Measurements from ENCODE around the gene INHBB. TPM values are rescaled to one million over a fixed set of nuclear protein-coding genes. Genes with fewer than 3 reads are reported as not detected.

The INHBB gene
- total RNA-seq, 1 donor from 2014 or later, result not detected

DNA sequence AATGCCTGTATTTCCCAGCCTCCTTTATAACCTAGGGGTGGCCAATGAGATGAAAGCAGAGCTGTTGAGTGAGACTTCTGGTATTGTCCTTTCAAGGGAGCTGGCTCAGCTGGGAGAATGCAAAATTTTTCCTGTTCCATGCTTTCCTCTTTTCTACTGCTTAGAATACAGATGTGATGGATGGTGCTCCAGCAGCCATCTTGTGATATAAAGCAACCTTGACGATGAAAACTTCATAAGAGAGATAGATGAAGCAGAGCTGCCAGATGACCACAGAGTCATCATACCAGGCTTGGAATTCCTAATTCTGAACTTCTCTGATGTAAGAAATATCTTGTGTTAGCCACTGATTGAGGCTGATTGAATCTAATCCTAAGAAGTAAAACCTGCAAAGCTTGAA is 11.9 kb upstream of the INHBB start:
- no peak for TF ChIP-seq CTCF (IDR thresholded peaks at IDR 0.05; ENCODE audit: unreplicated experiment)
- Mint-ChIP-seq H3K4me3 (no peak overlapping the region), H3K4me1 (no peaks in the 10 kb centered on the region), H3K9me3 (peaks cover 4% of the 10 kb centered on the region), H3K27ac (no peak overlapping the region), H3K27me3 (ENCODE audit: low read depth) (peaks cover 55% of the 10 kb centered on the region), H3K36me3 (no peaks in the 10 kb centered on the region)
- no peak for DNase-seq (ENCODE audit: low spot score in 2 of 2, unreplicated experiment in 2 of 2)

DNA sequence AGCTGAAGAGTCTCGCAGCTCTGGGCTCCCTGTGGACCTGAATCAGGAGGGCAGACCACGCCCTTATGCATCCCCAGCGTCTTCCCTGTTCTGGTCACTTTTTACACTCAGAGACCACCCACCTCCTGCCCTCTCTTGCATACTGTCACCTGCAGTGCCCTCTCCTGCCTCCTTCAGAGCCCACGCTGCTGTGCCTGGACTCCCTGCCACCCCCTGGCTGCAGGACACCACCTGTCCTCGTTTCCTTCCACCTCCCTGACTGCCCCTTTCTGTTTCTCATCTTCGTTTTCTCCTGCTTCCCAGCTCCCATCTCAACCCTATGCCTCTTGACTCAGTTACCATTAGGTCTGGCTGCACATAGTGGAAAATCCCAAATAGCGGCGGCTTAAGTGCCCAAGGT is 9.2 kb upstream of the INHBB start:
- H3K9me3 Mint-ChIP-seq, result peaks cover 4% of the 10 kb centered on the region
- peaks cover 68% of the 10 kb centered on the region for H3K27me3 Mint-ChIP-seq (ENCODE audit: low read depth)
- no peak for TF ChIP-seq CTCF (IDR thresholded peaks at IDR 0.05; ENCODE audit: unreplicated experiment)
- no peak overlapping the region for H3K27ac Mint-ChIP-seq
- H3K4me1 Mint-ChIP-seq, result no peaks in the 10 kb centered on the region
- H3K36me3 Mint-ChIP-seq, result no peaks in the 10 kb centered on the region
- DNase-seq (ENCODE audit: low spot score in 2 of 2, unreplicated experiment in 2 of 2), result no peak
- no peak overlapping the region for H3K4me3 Mint-ChIP-seq

- peaks cover 4% of the 10 kb centered on the region for H3K9me3 Mint-ChIP-seq
- H3K27ac Mint-ChIP-seq, result no peak overlapping the region
- H3K27me3 Mint-ChIP-seq (ENCODE audit: low read depth), result peaks cover 75% of the 10 kb centered on the region
- H3K4me1 Mint-ChIP-seq, result peaks cover 2% of the 10 kb centered on the region
- TF ChIP-seq CTCF (IDR thresholded peaks at IDR 0.05; ENCODE audit: unreplicated experiment), result no peak
- DNase-seq (ENCODE audit: low spot score in 2 of 2, unreplicated experiment in 2 of 2), result no peak
- H3K36me3 Mint-ChIP-seq, result no peaks in the 10 kb centered on the region
- no peak overlapping the region for H3K4me3 Mint-ChIP-seq
These were observed 7.9 kb upstream of the INHBB start for GRCh38 chr2:120338015-120338414.

- Mint-ChIP-seq H3K4me3 (no peak overlapping the region), H3K36me3 (no peaks in the 10 kb centered on the region), H3K9me3 (no peaks in the 10 kb centered on the region), H3K27ac (no peak overlapping the region), H3K4me1 (peaks cover 6% of the 10 kb centered on the region), H3K27me3 (ENCODE audit: low read depth) (peaks cover 78% of the 10 kb centered on the region)
- DNase-seq (ENCODE audit: low spot score in 2 of 2, unreplicated experiment in 2 of 2), result no peak
- TF ChIP-seq CTCF (IDR thresholded peaks at IDR 0.05; ENCODE audit: unreplicated experiment), result no peak
These were observed 4.0 kb upstream of the INHBB start for GRCh38 chr2:120341977-120342376.

DNA sequence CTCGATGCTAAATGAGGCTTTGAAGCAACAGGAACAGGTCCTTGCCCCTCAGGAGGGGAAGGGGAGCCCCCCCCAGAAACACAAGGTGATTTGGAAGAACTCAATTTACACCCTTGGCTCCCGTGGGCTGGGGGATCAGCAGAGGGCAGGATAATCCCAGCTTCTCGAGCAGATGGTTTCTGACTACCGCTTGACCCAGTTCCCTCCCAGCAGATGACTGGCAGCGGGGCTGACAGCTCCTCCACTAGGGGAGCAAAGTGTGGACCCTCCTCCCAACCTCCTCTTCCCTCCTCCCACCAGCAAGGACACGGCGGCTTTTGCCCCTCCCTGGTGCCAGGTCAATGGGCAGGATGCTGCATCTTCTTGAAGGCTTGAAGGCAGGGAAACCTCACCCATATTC is 3.5 kb upstream of the INHBB start:
- no peak for TF ChIP-seq CTCF (IDR thresholded peaks at IDR 0.05; ENCODE audit: unreplicated experiment)
- no peak overlapping the region for H3K4me3 Mint-ChIP-seq
- no peaks in the 10 kb centered on the region for H3K36me3 Mint-ChIP-seq

DNA sequence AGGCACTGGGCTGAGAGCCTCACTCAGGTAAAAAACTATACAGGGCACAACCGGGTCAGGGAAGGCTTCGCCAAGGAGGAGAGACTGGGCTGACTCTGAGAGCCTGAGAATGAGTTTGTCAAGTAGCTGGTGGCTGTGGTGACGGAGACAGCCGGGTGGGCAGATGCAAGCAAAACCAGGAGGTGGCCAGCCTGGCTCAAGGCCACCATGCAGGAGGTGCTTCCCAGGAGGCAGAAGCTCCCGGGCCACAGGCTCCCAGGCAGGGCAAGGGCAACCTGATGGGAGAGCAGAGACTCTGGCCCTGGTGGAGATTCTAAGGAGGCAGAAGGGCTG is 2.9 kb upstream of the INHBB start:
- peaks cover 13% of the 10 kb centered on the region for H3K4me1 Mint-ChIP-seq
- H3K9me3 Mint-ChIP-seq, result no peaks in the 10 kb centered on the region
- peaks cover 82% of the 10 kb centered on the region for H3K27me3 Mint-ChIP-seq (ENCODE audit: low read depth)
- H3K4me3 Mint-ChIP-seq, result peak overlapping the region; percentile 37
- H3K36me3 Mint-ChIP-seq, result no peaks in the 10 kb centered on the region
- H3K27ac Mint-ChIP-seq, result no peak overlapping the region
- no peak for TF ChIP-seq CTCF (IDR thresholded peaks at IDR 0.05; ENCODE audit: unreplicated experiment)
- no peak for DNase-seq (ENCODE audit: low spot score in 2 of 2, unreplicated experiment in 2 of 2)

More for the DNA sequence above, 3.5 kb upstream of the INHBB start:
- no peak for DNase-seq (ENCODE audit: low spot score in 2 of 2, unreplicated experiment in 2 of 2)
- Mint-ChIP-seq H3K9me3 (no peaks in the 10 kb centered on the region), H3K4me1 (peaks cover 10% of the 10 kb centered on the region), H3K27me3 (ENCODE audit: low read depth) (peaks cover 80% of the 10 kb centered on the region), H3K27ac (no peak overlapping the region)
